Naive thymus-derived CD4-positive, alpha-beta T cell (primary cell): ENCODE data around the gene ADPRHL1. TPM values are rescaled to one million over a fixed set of nuclear protein-coding genes. Genes with fewer than 3 reads are reported as not detected.

Experiments
- ATAC-seq: fragments of 150-1000 bp; cut with Tn5 transposase; 2 replicates; pipeline ENCODE4 v1.10.0; 2021; ENCODE audit warnings: mild to moderate bottlenecking, moderate library complexity
- CTCF ChIA-PET: fragments of 350-600 bp; sonication (Branson Sonifier 250); formaldehyde crosslinking; loops from one replicate; lab custom pipeline; 2021; ENCODE audit warnings: antibody characterized with exemption; lab: Charles Lee
- POLR2A ChIA-PET: fragments of 350-600 bp; sonication (Branson Sonifier 250); formaldehyde crosslinking; loops from one replicate; lab custom pipeline; 2021; ENCODE audit warnings: antibody characterized with exemption, inconsistent platforms; lab: Charles Lee
- DNase-seq, 9 donors: peaks; one replicate each; pipeline versions ENCODE4 v3.0.0 to v3.0.0-alpha.2; 2020 to 2022; ENCODE audit warnings: mixed read lengths in 1 of 9
- H3K27ac ChIP-seq: one replicate; pipeline ENCODE4 v1.7.0; 2013; ENCODE audit warnings: mild to moderate bottlenecking, low read depth, low read length, moderate library complexity
- H3K27me3 ChIP-seq, 2 donors: one replicate each; pipeline ENCODE4 v1.7.0; 2013; ENCODE audit warnings: low read length in 2 of 2, mild to moderate bottlenecking in 2 of 2, moderate library complexity in 2 of 2; ENCODE audit not compliant: control insufficient read depth in 2 of 2, insufficient read depth in 2 of 2
- H3K36me3 ChIP-seq, 3 experiments: 1 replicate in 2 of 3; 2 replicates in 1 of 3; pipeline ENCODE4 v1.7.0; 2013; ENCODE audit warnings: low read length in 3 of 3, mild to moderate bottlenecking in 3 of 3, moderate library complexity in 1 of 3; ENCODE audit not compliant: insufficient read depth in 3 of 3, control insufficient read depth in 2 of 3
- H3K4me1 ChIP-seq, 2 donors: one replicate each; pipeline ENCODE4 v1.7.0; 2013; ENCODE audit warnings: low read length in 2 of 2, mild to moderate bottlenecking in 2 of 2, moderate library complexity in 1 of 2; ENCODE audit not compliant: control insufficient read depth in 2 of 2, insufficient read depth in 2 of 2
- H3K4me3 ChIP-seq: 2 replicates; pipeline ENCODE4 v1.7.0; 2013; ENCODE audit warnings: mild to moderate bottlenecking, low read length
- H3K9me3 ChIP-seq, 3 experiments: 1 replicate in 2 of 3; 2 replicates in 1 of 3; pipeline ENCODE4 v1.7.0; 2013; ENCODE audit warnings: low read length in 3 of 3; ENCODE audit not compliant: control insufficient read depth in 2 of 3
- H3K27ac Mint-ChIP-seq, 9 donors: one replicate each; pipeline ENCODE4 v1.8.0; 2020 to 2022; ENCODE audit warnings: mixed read lengths in 9 of 9, mild to moderate bottlenecking in 8 of 9, moderate library complexity in 5 of 9, inconsistent platforms in 2 of 9
- H3K27me3 Mint-ChIP-seq, 5 donors: one replicate each; pipeline ENCODE4 v1.8.0; 2021 to 2022; ENCODE audit warnings: mixed read lengths in 5 of 5, mild to moderate bottlenecking in 1 of 5
- H3K36me3 Mint-ChIP-seq, 5 donors: one replicate each; pipeline ENCODE4 v1.8.0; 2020 to 2022; ENCODE audit warnings: mixed read lengths in 5 of 5, mild to moderate bottlenecking in 3 of 5, inconsistent platforms in 1 of 5
- H3K4me1 Mint-ChIP-seq, 7 donors: one replicate each; pipeline ENCODE4 v1.8.0; 2020 to 2022; ENCODE audit warnings: mixed read lengths in 7 of 7, mild to moderate bottlenecking in 3 of 7, inconsistent platforms in 1 of 7
- H3K4me3 Mint-ChIP-seq, 10 donors: one replicate each; pipeline ENCODE4 v1.8.0; 2020 to 2022; ENCODE audit warnings: mild to moderate bottlenecking in 10 of 10, mixed read lengths in 10 of 10, moderate library complexity in 6 of 10, inconsistent platforms in 2 of 10
- H3K9me3 Mint-ChIP-seq, 11 donors: one replicate each; pipeline ENCODE4 v1.8.0; 2020 to 2022; ENCODE audit warnings: mixed read lengths in 11 of 11, mild to moderate bottlenecking in 4 of 11, inconsistent platforms in 1 of 11, moderate library complexity in 1 of 11
- intact Hi-C, 2 donors: fragments of 100-400 bp; cut with micrococcal nuclease; formaldehyde crosslinking; loops; one replicate each; pipeline ENCODE4 v1.15.1; 2023
- polyA plus RNA-seq, 2 donors: library from polyadenylated mRNA; unstranded; fragments of 300-500 nt; fragmentation: Illumina TruSeq; gene quantifications; one replicate each; pipeline ENCODE4 v1.2.3, GENCODE V29; 2021
- total RNA-seq, 6 experiments: library from RNA in 5 of 6; stranded (reverse) in 5 of 6; gene quantifications; 1 replicate in 5 of 6; 2 replicates in 1 of 6; pipeline ENCODE4 v1.2.3 and lab custom pipeline; 2021 to 2026

The ADPRHL1 gene
- total and polyA plus RNA-seq, 7 experiments from 2014 or later, result 0.12 to 2.0 (median 1.1) TPM; not detected in 1

DNA sequence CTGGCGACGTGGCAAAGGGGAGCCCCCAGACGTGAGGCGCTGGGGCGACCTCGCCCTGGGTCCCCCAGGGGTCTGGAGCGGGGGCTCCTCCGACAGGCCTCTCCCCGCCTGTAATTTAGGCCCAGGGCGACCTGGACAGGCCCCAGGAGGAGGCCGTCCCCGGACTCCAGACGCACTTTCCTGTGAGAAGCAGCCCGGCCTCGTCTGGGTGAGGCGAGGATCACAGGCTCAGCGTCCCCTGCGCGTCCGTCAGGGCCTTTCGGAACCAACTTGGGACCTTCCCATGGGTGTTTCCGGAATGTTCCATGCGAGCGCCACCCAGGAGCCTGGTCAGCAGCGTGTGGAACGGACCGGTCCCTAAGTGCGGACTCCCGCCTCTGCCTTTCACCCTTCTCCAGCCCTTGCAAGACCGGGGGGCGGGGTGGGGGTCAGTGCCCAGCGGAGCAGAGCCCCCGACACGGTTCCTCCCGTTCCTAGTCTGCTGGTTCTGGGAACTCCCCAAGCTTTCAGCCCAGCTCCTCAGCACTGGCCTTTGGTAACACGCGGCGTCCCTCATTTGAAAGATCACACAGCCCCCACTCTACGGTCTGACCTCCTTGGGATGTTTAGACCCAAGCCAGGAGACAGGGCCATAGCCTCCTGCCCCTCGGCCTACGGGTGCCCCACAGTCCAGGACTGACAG lies 88.2 kb downstream of the ADPRHL1 start:
- ChIA-PET POLR2A (no interaction called here), CTCF (no interaction called here)
- Mint-ChIP-seq H3K36me3 (no peaks in the 10 kb centered on the region), H3K27ac (peak overlapping the region in 3 of 9 donors; percentile 19 to 83 (median 50)), H3K27me3 (peaks cover 4 to 38% (median 13%) of the 10 kb centered on the region in 5 donors), H3K9me3 (peaks cover 0 to 4% (median 0%) of the 10 kb centered on the region in 11 donors), H3K4me3 (peak overlapping the region in 9 of 10 donors; percentile 43 to 79 (median 71)), H3K4me1 (peaks cover 0 to 17% (median 7%) of the 10 kb centered on the region in 7 donors)
- H3K27ac ChIP-seq, result no peak overlapping the region
- no peaks in the 10 kb centered on the region for H3K4me1 ChIP-seq
- ATAC-seq (no peak), DNase-seq (no peak)
- no peaks in the 10 kb centered on the region for H3K27me3 ChIP-seq
- no peaks in the 10 kb centered on the region for H3K9me3 ChIP-seq
- intact Hi-C loops, result no loop called here
- H3K4me3 ChIP-seq, result no peak overlapping the region
- H3K36me3 ChIP-seq, result no peaks in the 10 kb centered on the region

DNA sequence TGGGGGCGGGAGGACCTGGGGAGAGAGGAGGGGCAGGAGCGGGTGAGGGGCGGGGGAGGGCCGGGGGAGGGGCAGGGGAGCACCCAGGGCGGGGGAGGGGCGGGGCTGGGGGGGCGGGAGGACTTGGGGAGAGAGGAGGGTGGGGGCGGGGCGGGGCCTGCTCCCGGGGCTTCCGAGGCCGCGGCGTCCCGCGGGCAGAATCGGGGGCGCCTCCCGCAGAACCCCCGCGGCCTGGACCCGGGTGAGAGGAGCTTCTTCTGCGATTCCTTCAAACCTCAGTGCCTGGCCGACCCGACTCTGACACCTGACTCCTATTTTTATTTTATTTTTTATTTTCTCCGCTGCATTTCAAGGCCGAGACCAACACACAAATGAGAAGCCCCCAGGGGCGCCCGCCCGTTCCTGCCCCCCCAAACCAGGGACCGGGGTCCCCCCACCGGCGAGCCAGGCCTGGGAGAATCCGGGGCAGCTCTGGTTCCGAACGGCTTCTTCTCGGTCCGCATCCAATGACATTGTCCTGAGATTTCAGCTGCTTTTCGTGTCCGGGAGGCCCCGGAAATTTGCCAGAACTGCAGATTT lies 88.9 kb downstream of the ADPRHL1 start:
- H3K36me3 Mint-ChIP-seq, result no peaks in the 10 kb centered on the region
- no peaks in the 10 kb centered on the region for H3K4me1 ChIP-seq
- ChIA-PET CTCF (no interaction called here), POLR2A (no interaction called here)
- peaks cover 0 to 17% (median 7%) of the 10 kb centered on the region in 7 donors for H3K4me1 Mint-ChIP-seq
- H3K36me3 ChIP-seq, result no peaks in the 10 kb centered on the region
- peak overlapping the region in 6 of 10 donors; percentile 6 to 73 (median 37) for H3K4me3 Mint-ChIP-seq
- peaks cover 0 to 4% (median 0%) of the 10 kb centered on the region in 11 donors for H3K9me3 Mint-ChIP-seq
- peaks cover 4 to 43% (median 13%) of the 10 kb centered on the region in 5 donors for H3K27me3 Mint-ChIP-seq
- no peaks in the 10 kb centered on the region for H3K9me3 ChIP-seq
- H3K27ac ChIP-seq, result no peak overlapping the region
- no peak overlapping the region for H3K4me3 ChIP-seq
- no peaks in the 10 kb centered on the region for H3K27me3 ChIP-seq
- no peak overlapping the region for H3K27ac Mint-ChIP-seq
- peak in 1 of 9 donors; percentile 25 for DNase-seq
- intact Hi-C loops, result no loop called here
- ATAC-seq, result no peak

DNA sequence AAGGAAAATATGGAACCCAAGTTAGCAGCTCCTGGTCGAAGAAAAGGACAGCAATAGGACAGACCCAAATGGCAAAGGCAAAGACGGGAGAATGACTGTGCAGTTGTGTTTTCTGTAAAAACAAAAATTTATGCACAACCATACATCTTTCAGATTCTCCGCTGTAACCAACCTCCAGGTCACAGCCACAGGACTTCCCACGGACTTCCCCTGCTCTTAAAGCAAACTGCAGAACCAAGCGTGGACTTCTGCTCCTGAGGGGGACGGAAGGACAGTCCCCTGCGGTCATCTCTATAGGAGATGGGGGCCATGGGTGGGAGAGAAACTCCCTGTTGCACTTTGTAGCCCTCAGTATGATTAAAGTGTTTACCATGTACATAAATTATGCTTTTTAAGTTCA lies 91.9 kb downstream of the ADPRHL1 start:
- no peak overlapping the region for H3K27ac Mint-ChIP-seq
- Histone ChIP-seq H3K9me3 (no peaks in the 10 kb centered on the region), H3K27ac (no peak overlapping the region), H3K27me3 (no peaks in the 10 kb centered on the region), H3K4me1 (no peaks in the 10 kb centered on the region), H3K4me3 (no peak overlapping the region), H3K36me3 (no peaks in the 10 kb centered on the region)
- H3K9me3 Mint-ChIP-seq, result peaks cover 0 to 4% (median 0%) of the 10 kb centered on the region in 11 donors
- no peak for DNase-seq
- CTCF ChIA-PET, result no interaction called here
- intact Hi-C loops, result no loop called here
- H3K27me3 Mint-ChIP-seq, result peaks cover 8 to 46% (median 13%) of the 10 kb centered on the region in 5 donors
- no peak overlapping the region for H3K4me3 Mint-ChIP-seq
- ATAC-seq, result no peak
- POLR2A ChIA-PET, result no interaction called here
- H3K36me3 Mint-ChIP-seq, result no peaks in the 10 kb centered on the region
- peaks cover 0 to 17% (median 7%) of the 10 kb centered on the region in 7 donors for H3K4me1 Mint-ChIP-seq

DNA sequence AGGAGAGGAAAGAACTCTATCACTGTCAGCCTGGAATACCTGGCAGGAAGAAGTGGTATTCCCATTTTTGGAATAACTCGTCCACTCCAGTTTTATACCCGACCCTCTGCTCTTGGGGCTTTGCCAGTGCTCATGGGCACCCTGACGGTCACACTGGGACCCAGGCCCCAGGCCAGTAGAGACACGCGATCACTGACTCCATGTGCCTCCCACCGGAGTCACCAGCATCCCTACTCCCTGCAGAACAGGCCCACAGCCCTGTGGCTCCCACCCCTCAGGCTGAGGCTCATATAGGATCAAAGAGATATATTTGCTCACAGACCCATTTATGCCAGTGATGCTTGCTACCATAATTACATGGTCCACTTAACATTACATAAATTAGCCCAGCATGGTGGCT lies 92.8 kb downstream of the ADPRHL1 start:
- peaks cover 7 to 42% (median 9%) of the 10 kb centered on the region in 5 donors for H3K27me3 Mint-ChIP-seq
- ATAC-seq (no peak), DNase-seq (no peak)
- ChIA-PET POLR2A (no interaction called here), CTCF (no interaction called here)
- H3K27ac Mint-ChIP-seq, result no peak overlapping the region
- no peaks in the 10 kb centered on the region for H3K27me3 ChIP-seq
- no peaks in the 10 kb centered on the region for H3K4me1 ChIP-seq
- no peaks in the 10 kb centered on the region for H3K36me3 ChIP-seq
- peaks cover 0 to 3% (median 0%) of the 10 kb centered on the region in 11 donors for H3K9me3 Mint-ChIP-seq
- H3K27ac ChIP-seq, result no peak overlapping the region
- H3K4me3 Mint-ChIP-seq, result no peak overlapping the region
- H3K9me3 ChIP-seq, result no peaks in the 10 kb centered on the region
- intact Hi-C loops, result no loop called here
- no peak overlapping the region for H3K4me3 ChIP-seq
- H3K36me3 Mint-ChIP-seq, result no peaks in the 10 kb centered on the region
- H3K4me1 Mint-ChIP-seq, result peaks cover 0 to 13% (median 4%) of the 10 kb centered on the region in 7 donors

DNA sequence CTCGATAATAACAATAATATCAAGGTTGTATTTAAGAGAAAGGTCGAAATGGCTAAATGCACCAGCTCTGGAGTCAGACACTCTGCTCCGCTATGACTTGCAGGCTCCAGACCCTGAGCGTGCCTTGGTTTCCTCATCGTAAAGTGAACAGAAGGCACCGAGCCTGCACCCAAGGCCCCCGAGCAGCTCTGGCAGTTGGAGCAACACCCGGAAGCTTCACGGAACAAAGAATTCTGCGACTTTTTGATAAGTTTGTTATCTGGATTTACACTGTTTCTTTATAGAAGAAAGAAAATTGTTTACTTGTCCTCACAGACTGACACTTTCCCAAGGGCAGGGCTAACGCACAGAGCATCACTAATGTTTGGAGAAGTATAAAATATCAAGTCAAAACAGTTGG lies 93.7 kb downstream of the ADPRHL1 start:
- Mint-ChIP-seq H3K9me3 (no peaks in the 10 kb centered on the region), H3K4me3 (no peak overlapping the region), H3K27me3 (peaks cover 5 to 40% (median 8%) of the 10 kb centered on the region in 5 donors), H3K4me1 (peaks cover 0 to 13% (median 2%) of the 10 kb centered on the region in 7 donors), H3K36me3 (no peaks in the 10 kb centered on the region), H3K27ac (no peak overlapping the region)
- DNase-seq (no peak), ATAC-seq (no peak)
- Histone ChIP-seq H3K4me1 (no peaks in the 10 kb centered on the region), H3K27ac (no peak overlapping the region), H3K9me3 (no peaks in the 10 kb centered on the region), H3K36me3 (no peaks in the 10 kb centered on the region), H3K4me3 (no peak overlapping the region), H3K27me3 (no peaks in the 10 kb centered on the region)
- ChIA-PET CTCF (no interaction called here), POLR2A (no interaction called here)
- intact Hi-C loops, result no loop called here

DNA sequence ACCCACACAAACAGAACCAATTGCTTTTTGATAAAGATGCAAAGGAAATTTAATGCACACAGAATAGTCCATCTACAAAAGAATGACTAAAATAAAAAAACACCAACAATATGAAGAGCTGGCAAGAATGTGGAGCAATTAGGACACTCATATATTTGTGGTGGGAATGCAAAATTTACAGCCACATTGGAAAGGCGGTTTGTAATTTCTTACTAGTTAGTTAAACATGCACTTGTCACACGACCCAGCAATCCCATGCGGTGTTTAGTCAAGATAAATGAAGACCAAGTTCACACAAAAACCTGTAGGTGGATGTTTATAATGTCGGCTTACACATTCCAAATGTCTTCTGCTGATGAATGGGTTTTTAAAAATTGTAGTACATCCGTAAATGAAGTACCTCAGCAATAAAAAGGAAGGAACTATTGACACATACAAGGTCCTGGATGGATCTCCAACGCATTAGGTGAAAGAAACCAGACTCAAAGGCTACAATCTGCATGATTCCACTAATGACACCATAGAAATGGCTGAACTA lies 94.6 kb downstream of the ADPRHL1 start:
- ChIA-PET POLR2A (no interaction called here), CTCF (no interaction called here)
- Mint-ChIP-seq H3K4me3 (no peak overlapping the region), H3K4me1 (peaks cover 0 to 13% (median 2%) of the 10 kb centered on the region in 7 donors), H3K36me3 (no peaks in the 10 kb centered on the region), H3K27ac (no peak overlapping the region), H3K9me3 (no peaks in the 10 kb centered on the region), H3K27me3 (peaks cover 5 to 40% (median 8%) of the 10 kb centered on the region in 5 donors)
- Histone ChIP-seq H3K36me3 (no peaks in the 10 kb centered on the region), H3K4me1 (no peaks in the 10 kb centered on the region), H3K4me3 (no peak overlapping the region), H3K27me3 (no peaks in the 10 kb centered on the region), H3K27ac (no peak overlapping the region), H3K9me3 (no peaks in the 10 kb centered on the region)
- ATAC-seq (no peak), DNase-seq (no peak)
- intact Hi-C loops, result no loop called here
